ENCODE measurements around the gene ANAPC5.

Gene ANAPC5

DNA sequence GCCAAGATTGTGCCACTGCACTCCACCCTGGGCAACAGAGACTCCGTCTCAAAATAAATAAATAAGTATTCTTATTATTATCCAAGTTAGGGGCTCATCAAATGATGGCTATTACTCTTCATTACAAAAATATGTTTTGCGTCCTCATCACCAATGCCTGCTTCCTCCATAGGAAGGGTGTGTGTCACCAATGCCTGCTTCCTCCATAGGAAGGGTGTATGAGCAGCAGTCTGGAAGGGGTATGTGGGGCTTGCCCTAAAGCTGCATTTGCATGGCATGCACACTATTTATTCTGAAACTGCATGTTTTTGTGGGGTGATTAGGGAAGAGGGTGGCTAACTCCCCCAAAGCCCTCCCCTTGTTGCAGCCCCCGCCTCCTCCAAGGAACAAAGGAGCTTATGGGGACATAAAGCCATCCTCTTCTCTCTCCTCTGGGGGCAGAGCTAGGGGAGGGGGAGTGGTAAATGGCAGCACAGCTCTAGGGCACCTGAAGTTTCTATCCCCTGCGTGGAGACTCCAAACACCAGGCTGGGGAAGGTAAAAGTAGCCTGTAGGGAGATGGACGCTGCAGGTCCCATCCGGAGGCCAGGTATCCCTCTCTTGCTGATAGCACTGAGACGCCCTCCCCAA lies 57.0 kb downstream of the ANAPC5 start:
- no peak for TF ChIP-seq TAF1 (IDR thresholded peaks at IDR 0.05; ENCODE audit: borderline replicate concordance, insufficient read depth, low read length)
- no peak for TF ChIP-seq SIN3A (IDR thresholded peaks at IDR 0.05; ENCODE audit: borderline replicate concordance, insufficient read depth, low read length)
- no peak for TF ChIP-seq FOXP2 (optimal IDR thresholded peaks at IDR 0.05; ENCODE audit: borderline replicate concordance, extremely low read depth, extremely low read length, insufficient read depth)
- TF ChIP-seq POLR2AphosphoS5 (IDR thresholded peaks at IDR 0.05; ENCODE audit: low read depth, low read length) = no peak
- TF ChIP-seq, protein P1, sequence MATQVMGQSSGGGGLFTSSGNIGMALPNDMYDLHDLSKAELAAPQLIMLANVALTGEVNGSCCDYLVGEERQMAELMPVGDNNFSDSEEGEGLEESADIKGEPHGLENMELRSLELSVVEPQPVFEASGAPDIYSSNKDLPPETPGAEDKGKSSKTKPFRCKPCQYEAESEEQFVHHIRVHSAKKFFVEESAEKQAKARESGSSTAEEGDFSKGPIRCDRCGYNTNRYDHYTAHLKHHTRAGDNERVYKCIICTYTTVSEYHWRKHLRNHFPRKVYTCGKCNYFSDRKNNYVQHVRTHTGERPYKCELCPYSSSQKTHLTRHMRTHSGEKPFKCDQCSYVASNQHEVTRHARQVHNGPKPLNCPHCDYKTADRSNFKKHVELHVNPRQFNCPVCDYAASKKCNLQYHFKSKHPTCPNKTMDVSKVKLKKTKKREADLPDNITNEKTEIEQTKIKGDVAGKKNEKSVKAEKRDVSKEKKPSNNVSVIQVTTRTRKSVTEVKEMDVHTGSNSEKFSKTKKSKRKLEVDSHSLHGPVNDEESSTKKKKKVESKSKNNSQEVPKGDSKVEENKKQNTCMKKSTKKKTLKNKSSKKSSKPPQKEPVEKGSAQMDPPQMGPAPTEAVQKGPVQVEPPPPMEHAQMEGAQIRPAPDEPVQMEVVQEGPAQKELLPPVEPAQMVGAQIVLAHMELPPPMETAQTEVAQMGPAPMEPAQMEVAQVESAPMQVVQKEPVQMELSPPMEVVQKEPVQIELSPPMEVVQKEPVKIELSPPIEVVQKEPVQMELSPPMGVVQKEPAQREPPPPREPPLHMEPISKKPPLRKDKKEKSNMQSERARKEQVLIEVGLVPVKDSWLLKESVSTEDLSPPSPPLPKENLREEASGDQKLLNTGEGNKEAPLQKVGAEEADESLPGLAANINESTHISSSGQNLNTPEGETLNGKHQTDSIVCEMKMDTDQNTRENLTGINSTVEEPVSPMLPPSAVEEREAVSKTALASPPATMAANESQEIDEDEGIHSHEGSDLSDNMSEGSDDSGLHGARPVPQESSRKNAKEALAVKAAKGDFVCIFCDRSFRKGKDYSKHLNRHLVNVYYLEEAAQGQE (IDR thresholded peaks at IDR 0.05; ENCODE audit: insufficient read depth in 1 of 2, low read depth in 2 of 2, low read length in 2 of 2) = no peak

GRCh38 chr12:121294151-121294889 lies 57.9 kb downstream of the ANAPC5 start:
- TF ChIP-seq SIN3A (IDR thresholded peaks at IDR 0.05; ENCODE audit: borderline replicate concordance, insufficient read depth, low read length) (no peak), POLR2AphosphoS5 (IDR thresholded peaks at IDR 0.05; ENCODE audit: low read depth, low read length) (no peak), FOXP2 (optimal IDR thresholded peaks at IDR 0.05; ENCODE audit: borderline replicate concordance, extremely low read depth, extremely low read length, insufficient read depth) (no peak), TAF1 (IDR thresholded peaks at IDR 0.05; ENCODE audit: borderline replicate concordance, insufficient read depth, low read length) (no peak)
- TF ChIP-seq, protein P1 (IDR thresholded peaks at IDR 0.05; ENCODE audit: insufficient read depth in 1 of 2, low read depth in 2 of 2, low read length in 2 of 2) = no peak

DNA sequence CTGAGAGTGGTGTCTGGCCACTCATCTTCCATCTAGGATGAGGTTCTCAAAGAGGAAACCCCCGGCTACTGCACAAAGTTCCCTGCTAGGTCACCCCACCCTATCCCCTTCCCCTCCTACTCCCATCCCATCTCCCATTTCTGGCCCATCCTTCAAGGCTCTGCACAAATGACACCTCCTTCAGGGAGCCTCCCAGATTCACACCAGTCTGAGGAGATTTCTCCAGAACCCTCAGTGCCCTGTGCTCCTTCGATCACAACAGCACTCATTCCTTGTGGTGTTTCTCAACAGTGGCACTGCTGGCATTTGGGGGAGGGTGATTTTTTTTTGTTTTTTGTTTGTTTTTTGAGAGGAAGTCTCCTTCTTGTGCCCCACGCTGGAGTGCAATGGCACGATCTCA lies 58.6 kb downstream of the ANAPC5 start:
- TF ChIP-seq TAF1 (IDR thresholded peaks at IDR 0.05; ENCODE audit: borderline replicate concordance, insufficient read depth, low read length) = no peak
- no peak for TF ChIP-seq POLR2AphosphoS5 (IDR thresholded peaks at IDR 0.05; ENCODE audit: low read depth, low read length)
- no peak for TF ChIP-seq SIN3A (IDR thresholded peaks at IDR 0.05; ENCODE audit: borderline replicate concordance, insufficient read depth, low read length)
- TF ChIP-seq, protein P1 (IDR thresholded peaks at IDR 0.05; ENCODE audit: insufficient read depth in 1 of 2, low read depth in 2 of 2, low read length in 2 of 2) = no peak
- no peak for TF ChIP-seq FOXP2 (optimal IDR thresholded peaks at IDR 0.05; ENCODE audit: borderline replicate concordance, extremely low read depth, extremely low read length, insufficient read depth)

- TF ChIP-seq, protein P1 (IDR thresholded peaks at IDR 0.05; ENCODE audit: insufficient read depth in 1 of 2, low read depth in 2 of 2, low read length in 2 of 2) = no peak
- no peak for TF ChIP-seq POLR2AphosphoS5 (IDR thresholded peaks at IDR 0.05; ENCODE audit: low read depth, low read length)
- TF ChIP-seq FOXP2 (optimal IDR thresholded peaks at IDR 0.05; ENCODE audit: borderline replicate concordance, extremely low read depth, extremely low read length, insufficient read depth) = no peak
- no peak for TF ChIP-seq SIN3A (IDR thresholded peaks at IDR 0.05; ENCODE audit: borderline replicate concordance, insufficient read depth, low read length)
- TF ChIP-seq TAF1 (IDR thresholded peaks at IDR 0.05; ENCODE audit: borderline replicate concordance, insufficient read depth, low read length) = no peak
These were observed 61.8 kb downstream of the ANAPC5 start for GRCh38 chr12:121290410-121290809.
